IMR-90 (cell line): ENCODE results near the gene DPYSL5. TPM values are rescaled to one million over a fixed set of nuclear protein-coding genes. Genes with fewer than 3 reads are reported as not detected.

Source experiments
- ATAC-seq: fragments of 200-7000 bp; cut with Tn5 transposase; 2 replicates; pipeline ENCODE4 v1.9.1; 2020; ENCODE audit warnings: low read depth, mild to moderate bottlenecking, moderate library complexity
- BruUV-seq: library from RNA; stranded (reverse); fragments of 400-500 nt; replicated peaks from 2 replicates; lab custom pipeline; 2021; lab: Mats Ljungman, UMichigan
- CTCF ChIA-PET: fragments of 300-600 bp; formaldehyde crosslinking; extraction: SDS; loops from one replicate; lab custom pipeline; 2021; ENCODE audit warnings: antibody characterized with exemption; lab: Yijun Ruan, JAX
- POLR2A ChIA-PET: fragments of 300-600 bp; sonication (Branson Sonifier 250); formaldehyde crosslinking; loops from one replicate; lab custom pipeline; 2022; ENCODE audit warnings: antibody characterized with exemption; ENCODE audit not compliant: unreplicated experiment; lab: Charles Lee
- DNase-seq: peaks from one replicate; pipeline ENCODE4 v3.0.0; 2013
- H2AFZ ChIP-seq: replicated peaks from 2 replicates; pipeline ENCODE3; 2013; ENCODE audit warnings: low read length, mild to moderate bottlenecking; ENCODE audit not compliant: poor library complexity
- H2AK5ac ChIP-seq: 2 replicates; pipeline ENCODE4 v1.6.1; 2013; ENCODE audit warnings: low read depth, low read length, inconsistent platforms
- H2AK9ac ChIP-seq: replicated peaks from 2 replicates; pipeline ENCODE3; 2013; ENCODE audit warnings: mild to moderate bottlenecking, low read depth, low read length, moderate library complexity; ENCODE audit not compliant: poor library complexity
- H2BK120ac ChIP-seq: 2 replicates; pipeline ENCODE4 v1.6.1; 2013; ENCODE audit warnings: low read depth, low read length, inconsistent platforms
- H2BK15ac ChIP-seq: 3 replicates; pipeline ENCODE4 v1.6.1; 2013; ENCODE audit warnings: low read depth, low read length, inconsistent platforms
- H2BK20ac ChIP-seq: 2 replicates; pipeline ENCODE4 v1.6.1; 2013; ENCODE audit warnings: low read depth, mild to moderate bottlenecking, inconsistent platforms, low read length, moderate library complexity
- H2BK5ac ChIP-seq: 2 replicates; pipeline ENCODE4 v1.6.1; 2013; ENCODE audit warnings: mild to moderate bottlenecking, low read depth, low read length, inconsistent platforms; ENCODE audit not compliant: poor library complexity, severe bottlenecking
- H3K14ac ChIP-seq: replicated peaks from 2 replicates; pipeline ENCODE4 v1.6.1; 2013; ENCODE audit warnings: low read depth, low read length, inconsistent platforms
- H3K18ac ChIP-seq: 2 replicates; pipeline ENCODE4 v1.6.1; 2013; ENCODE audit warnings: low read depth, low read length, control low read depth
- H3K23ac ChIP-seq: 2 replicates; pipeline ENCODE4 v1.6.1; 2013; ENCODE audit warnings: low read depth, low read length, inconsistent platforms
- H3K27ac ChIP-seq: 2 replicates; pipeline ENCODE4 v1.5.1; 2013; ENCODE audit warnings: mild to moderate bottlenecking, control low read depth, low read length; ENCODE audit not compliant: insufficient read depth
- H3K27me3 ChIP-seq: 2 replicates; pipeline ENCODE4 v1.6.1; 2013; ENCODE audit warnings: low read length; ENCODE audit not compliant: control insufficient read depth, insufficient read depth
- H3K36me3 ChIP-seq: 2 replicates; pipeline ENCODE4 v1.6.1; 2013; ENCODE audit warnings: low read length, mixed read lengths; ENCODE audit not compliant: control insufficient read depth, insufficient read depth
- H3K4ac ChIP-seq: 2 replicates; pipeline ENCODE4 v1.6.1; 2013; ENCODE audit warnings: low read depth, low read length, inconsistent platforms
- H3K4me1 ChIP-seq: 2 replicates; pipeline ENCODE4 v1.6.1; 2013; ENCODE audit warnings: low read length, mixed read lengths; ENCODE audit not compliant: control insufficient read depth, insufficient read depth
- H3K4me2 ChIP-seq: 2 replicates; pipeline ENCODE4 v1.6.1; 2013; ENCODE audit warnings: low read depth, mild to moderate bottlenecking, control low read depth, low read length, moderate library complexity
- H3K4me3 ChIP-seq: 2 replicates; pipeline ENCODE4 v1.5.1; 2013; ENCODE audit warnings: low read depth, mild to moderate bottlenecking, control low read depth, low read length, moderate library complexity; ENCODE audit not compliant: insufficient read depth
- H3K56ac ChIP-seq: 2 replicates; pipeline ENCODE4 v1.6.1; 2013; ENCODE audit warnings: low read length, inconsistent platforms; ENCODE audit not compliant: insufficient read depth; ENCODE audit errors: extremely low read depth
- H3K79me1 ChIP-seq, 2 experiments: 2 replicates each; pipeline ENCODE4 v1.6.1; 2013; ENCODE audit warnings: low read length in 2 of 2, inconsistent platforms in 1 of 2, low read depth in 1 of 2
- H3K9ac ChIP-seq: 2 replicates; pipeline ENCODE4 v1.6.1; 2013; ENCODE audit warnings: low read depth, low read length, control low read depth
- H3K9me1 ChIP-seq: 2 replicates; pipeline ENCODE4 v1.6.1; 2013; ENCODE audit warnings: low read length, inconsistent platforms; ENCODE audit not compliant: insufficient read depth
- H3K9me3 ChIP-seq: 2 replicates; pipeline ENCODE4 v1.6.1; 2013; ENCODE audit warnings: low read length; ENCODE audit not compliant: control insufficient read depth, insufficient read depth
- H4K20me1 ChIP-seq: 2 replicates; pipeline ENCODE4 v1.6.1; 2013; ENCODE audit warnings: low read length, inconsistent platforms; ENCODE audit not compliant: insufficient read depth
- H4K5ac ChIP-seq: 2 replicates; pipeline ENCODE4 v1.6.1; 2013; ENCODE audit warnings: mild to moderate bottlenecking, low read depth, low read length, control low read depth
- H4K8ac ChIP-seq, 2 experiments: 2 replicates each; pipeline ENCODE4 v1.6.1; 2013; ENCODE audit warnings: low read depth in 2 of 2, low read length in 2 of 2, control low read depth in 1 of 2, inconsistent platforms in 1 of 2
- H4K91ac ChIP-seq: 2 replicates; pipeline ENCODE4 v1.6.1; 2013; ENCODE audit warnings: low read depth, low read length, inconsistent platforms; ENCODE audit not compliant: insufficient read depth
- BHLHE40 ChIP-seq: fragments of 150-350 bp; IDR thresholded peaks from 2 replicates; pipeline ENCODE4 v1.6.1; 2016; ENCODE audit warnings: mild to moderate bottlenecking, low read depth, low read length
- CEBPB ChIP-seq: IDR thresholded peaks from 2 replicates; pipeline ENCODE4 v1.6.1; 2012; ENCODE audit warnings: low read depth, low read length, improper control_type of control experiment
- CHD1 ChIP-seq: IDR thresholded peaks from 2 replicates; pipeline ENCODE4 v1.6.1; 2012; ENCODE audit warnings: low read depth, low read length, improper control_type of control experiment
- MAFK ChIP-seq: IDR thresholded peaks from 2 replicates; pipeline ENCODE4 v1.6.1; 2012; ENCODE audit warnings: low read depth, low read length, improper control_type of control experiment
- MAZ ChIP-seq: IDR thresholded peaks from 2 replicates; pipeline ENCODE4 v1.6.1; 2012; ENCODE audit warnings: low read depth, mild to moderate bottlenecking, low read length, improper control_type of control experiment, moderate library complexity, borderline replicate concordance
- MXI1 ChIP-seq: IDR thresholded peaks from 2 replicates; pipeline ENCODE4 v1.6.1; 2012; ENCODE audit warnings: low read depth, mild to moderate bottlenecking, low read length, moderate library complexity, borderline replicate concordance
- NFE2L2 ChIP-seq: fragments of 150-350 bp; IDR thresholded peaks from 2 replicates; pipeline ENCODE4 v1.6.1; 2016; ENCODE audit warnings: low read depth, mild to moderate bottlenecking, low read length
- RFX5 ChIP-seq: IDR thresholded peaks from 2 replicates; pipeline ENCODE4 v1.8.0; 2012; ENCODE audit warnings: low read depth, mild to moderate bottlenecking, low read length, moderate library complexity
- SMC3 ChIP-seq: fragments of 150-350 bp; IDR thresholded peaks from 2 replicates; pipeline ENCODE4 v1.6.1; 2016; ENCODE audit warnings: low read depth, mild to moderate bottlenecking, antibody characterized with exemption, low read length, moderate library complexity
- WGBS, 2 experiments: methylation state at CpG; one replicate each; pipeline versions ENCODE4 v1.1.5 to v1.1.7; 2013; ENCODE audit warnings: missing lambda C conversion rate in 2 of 2; ENCODE audit not compliant: insufficient read length in 1 of 2; ENCODE audit errors: extremely low coverage in 2 of 2; 5-methylcytosine and 5-hydroxymethylcytosine counted together
- dilution Hi-C: fragments of 300-500 bp; cut with HindIII; formaldehyde crosslinking; loops from one replicate; pipeline ENCODE4 v1.14.3; 2018; ENCODE audit warnings: low sequenced_read_pairs; ENCODE audit not compliant: unreplicated experiment
- in situ Hi-C: fragments of 300-500 bp; cut with MboI; formaldehyde crosslinking; loops from 3 replicates; pipeline ENCODE4 v1.14.3; 2019; ENCODE audit warnings: low sequenced_read_pairs, inconsistent platforms, mixed read lengths
- intact Hi-C: fragments of 100-400 bp; cut with micrococcal nuclease; formaldehyde crosslinking; loops from 2 replicates; pipeline ENCODE4 v1.10.0; 2022
- polyA plus RNA-seq, 3 experiments: library from polyadenylated mRNA; depleted of rRNA; stranded (reverse); fragments of >200 nt; gene quantifications; 2 replicates each; pipeline ENCODE4 v1.2.3, GENCODE V29; 2012; ENCODE audit warnings: low replicate concordance in 1 of 3
- total RNA-seq: library from RNA; depleted of rRNA; stranded (reverse); fragments of >200 nt; gene quantifications from 2 replicates; pipeline ENCODE4 v1.2.3, GENCODE V29; 2012
- TF ChIP-seq, protein P1 (sequence below): fragments of 150-350 bp; IDR thresholded peaks from 2 replicates; pipeline ENCODE4 v1.6.1; 2017; ENCODE audit warnings: mild to moderate bottlenecking, antibody characterized with exemption, low read length, low read depth

DPYSL5 gene
- total and polyA plus RNA-seq, 2 of the 4 experiments (the other 2 are of a cell fraction): not detected

DNA sequence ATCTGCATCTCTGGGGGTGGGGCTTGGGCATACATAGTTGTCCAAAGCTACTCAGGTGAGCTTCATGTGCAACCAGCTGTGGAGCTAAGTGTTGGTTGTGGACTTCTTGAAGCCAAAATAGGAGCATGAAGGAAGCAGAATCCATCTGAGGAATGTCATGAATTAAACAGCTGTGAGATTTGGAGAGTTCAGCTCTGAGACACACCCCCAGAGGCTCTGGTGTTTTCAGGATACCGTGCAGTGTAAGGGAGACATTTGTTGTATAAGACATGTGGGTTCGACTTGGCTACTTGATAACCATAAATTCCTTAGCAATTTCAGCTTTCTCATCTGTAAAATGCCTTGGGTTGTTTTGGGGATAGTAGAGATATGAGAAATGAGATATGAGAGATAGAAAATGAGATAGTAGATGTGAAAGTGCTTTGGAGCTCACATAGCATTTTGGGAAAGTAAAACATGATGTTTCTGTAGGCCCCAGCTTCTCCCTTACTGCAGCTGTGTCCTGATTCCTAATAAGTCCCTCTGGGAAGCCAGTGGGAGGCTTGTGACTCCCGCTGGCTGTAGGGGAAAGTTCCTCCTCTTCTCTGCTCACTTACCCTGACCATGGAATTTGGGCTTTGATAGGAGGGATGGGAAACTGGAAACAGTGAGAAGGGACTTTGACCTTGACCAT lies 50.0 kb downstream of the DPYSL5 start:
- Histone ChIP-seq H2AFZ (no peak overlapping the region), H3K4me1 (no peaks in the 10 kb centered on the region), H2BK5ac (no peak overlapping the region), H3K18ac (no peak overlapping the region), H4K91ac (no peak overlapping the region), H3K4me2 (no peak overlapping the region), H3K9ac (no peak overlapping the region), H3K23ac (no peak overlapping the region), H4K20me1 (no peaks in the 10 kb centered on the region), H3K27ac (no peak overlapping the region), H3K9me1 (no peaks in the 10 kb centered on the region), H2AK5ac (no peak overlapping the region), H2AK9ac (no peak overlapping the region), H3K14ac (no peak overlapping the region), H4K8ac (no peak overlapping the region), H4K5ac (no peak overlapping the region), H2BK15ac (no peak overlapping the region), H3K56ac (no peak overlapping the region), H3K36me3 (no peaks in the 10 kb centered on the region), H3K79me1 (no peaks in the 10 kb centered on the region), H2BK120ac (no peak overlapping the region), H3K9me3 (0 out of 2 replicates have a peak, but pooled peaks cover 2% of the 10 kb centered on the region), H3K4me3 (no peak overlapping the region), H3K27me3 (peaks cover 46% of the 10 kb centered on the region), H3K4ac (no peak overlapping the region), H2BK20ac (no peak overlapping the region)
- WGBS, 2 experiments: no CpG with 5 or more reads among the region's 3 CpGs
- ChIA-PET POLR2A (no interaction called here), CTCF (no interaction called here)
- dilution Hi-C loops (no loop called here), in situ Hi-C loops (no loop called here), intact Hi-C loops (no loop called here)
- DNase-seq: no peak
- no TSS peak for BruUV-seq
- TF ChIP-seq BHLHE40: no peak
- no peak for TF ChIP-seq CHD1
- TF ChIP-seq MAZ: no peak
- no peak for TF ChIP-seq CEBPB
- TF ChIP-seq NFE2L2: no peak
- TF ChIP-seq MXI1: no peak
- no peak for TF ChIP-seq SMC3
- TF ChIP-seq RFX5: no peak
- no peak for TF ChIP-seq MAFK
- TF ChIP-seq, protein P1, sequence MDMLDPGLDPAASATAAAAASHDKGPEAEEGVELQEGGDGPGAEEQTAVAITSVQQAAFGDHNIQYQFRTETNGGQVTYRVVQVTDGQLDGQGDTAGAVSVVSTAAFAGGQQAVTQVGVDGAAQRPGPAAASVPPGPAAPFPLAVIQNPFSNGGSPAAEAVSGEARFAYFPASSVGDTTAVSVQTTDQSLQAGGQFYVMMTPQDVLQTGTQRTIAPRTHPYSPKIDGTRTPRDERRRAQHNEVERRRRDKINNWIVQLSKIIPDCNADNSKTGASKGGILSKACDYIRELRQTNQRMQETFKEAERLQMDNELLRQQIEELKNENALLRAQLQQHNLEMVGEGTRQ: no peak
- ATAC-seq: no peak
